ENCODE data around the gene GATAD2B. TPM values are rescaled to one million over a fixed set of nuclear protein-coding genes. Genes with fewer than 3 reads are reported as not detected.
"Not testable (repeated sequence)": the region's sequence is repeated elsewhere in the genome, so short reads cannot be mapped to it uniquely, and the experiment has no call there.

GATAD2B gene
- total and polyA plus RNA-seq, 4 donors, result 4.6 to 41.7 (median 13.4) TPM

GRCh38 chr1:153903841-153904455 lies 18.8 kb downstream of the GATAD2B start:
- H3K9ac ChIP-seq (ENCODE audit: insufficient read depth in 1 of 2, low read length in 2 of 2), result no peak overlapping the region
- no peak overlapping the region for H3K27ac ChIP-seq (ENCODE audit: low read depth in 1 of 2, low read length in 1 of 2)
- ATAC-seq (ENCODE audit: insufficient read depth, low FRiP score) (no peak), DNase-seq (no peak)
- H3K4me3 ChIP-seq, result no peak overlapping the region
- H3K36me3 ChIP-seq (ENCODE audit: control insufficient read depth in 4 of 4, insufficient read depth in 4 of 4, low read length in 4 of 4), result peaks cover 0 to 5% (median 2%) of the 10 kb centered on the region in 4 donors
- TF ChIP-seq, protein P1, sequence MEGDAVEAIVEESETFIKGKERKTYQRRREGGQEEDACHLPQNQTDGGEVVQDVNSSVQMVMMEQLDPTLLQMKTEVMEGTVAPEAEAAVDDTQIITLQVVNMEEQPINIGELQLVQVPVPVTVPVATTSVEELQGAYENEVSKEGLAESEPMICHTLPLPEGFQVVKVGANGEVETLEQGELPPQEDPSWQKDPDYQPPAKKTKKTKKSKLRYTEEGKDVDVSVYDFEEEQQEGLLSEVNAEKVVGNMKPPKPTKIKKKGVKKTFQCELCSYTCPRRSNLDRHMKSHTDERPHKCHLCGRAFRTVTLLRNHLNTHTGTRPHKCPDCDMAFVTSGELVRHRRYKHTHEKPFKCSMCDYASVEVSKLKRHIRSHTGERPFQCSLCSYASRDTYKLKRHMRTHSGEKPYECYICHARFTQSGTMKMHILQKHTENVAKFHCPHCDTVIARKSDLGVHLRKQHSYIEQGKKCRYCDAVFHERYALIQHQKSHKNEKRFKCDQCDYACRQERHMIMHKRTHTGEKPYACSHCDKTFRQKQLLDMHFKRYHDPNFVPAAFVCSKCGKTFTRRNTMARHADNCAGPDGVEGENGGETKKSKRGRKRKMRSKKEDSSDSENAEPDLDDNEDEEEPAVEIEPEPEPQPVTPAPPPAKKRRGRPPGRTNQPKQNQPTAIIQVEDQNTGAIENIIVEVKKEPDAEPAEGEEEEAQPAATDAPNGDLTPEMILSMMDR (IDR thresholded peaks at IDR 0.05; ENCODE audit: control extremely low read depth, extremely low read depth), result no peak
- H3K27me3 ChIP-seq (ENCODE audit: control insufficient read depth in 3 of 3, insufficient read depth in 3 of 3, low read length in 2 of 3), result no peaks in the 10 kb centered on the region
- no peaks in the 10 kb centered on the region for H3K9me3 ChIP-seq (ENCODE audit: control insufficient read depth in 4 of 4, insufficient read depth in 3 of 4, low read length in 3 of 4)
- H3K4me1 ChIP-seq (ENCODE audit: control insufficient read depth in 5 of 5, insufficient read depth in 5 of 5, low read length in 5 of 5), result peaks cover 0 to 8% (median 0%) of the 10 kb centered on the region in 5 donors
- 87 to 94% methylated on average over 14 of the region's 14 CpGs for WGBS, 2 donors

DNA sequence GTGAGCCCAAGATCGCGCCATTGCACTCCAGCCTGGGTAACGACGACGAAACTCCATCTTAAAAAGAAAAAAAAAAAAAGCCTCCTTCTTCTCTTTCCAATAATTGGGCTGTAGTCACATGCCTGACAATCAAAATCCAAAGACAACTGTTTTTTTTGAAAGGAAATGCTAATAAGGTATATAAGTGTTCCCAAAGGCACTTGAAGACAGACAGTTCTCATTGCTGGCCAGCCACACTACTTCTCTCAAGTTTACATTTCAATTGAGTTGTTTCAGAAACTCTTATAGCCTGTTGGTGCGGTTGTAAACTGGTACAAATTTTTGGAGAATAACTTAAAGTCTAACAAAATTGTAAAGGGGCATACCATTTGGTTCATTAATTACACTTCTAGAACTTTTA lies 23.3 kb downstream of the GATAD2B start:
- ATAC-seq (ENCODE audit: insufficient read depth, low FRiP score) (no peak), DNase-seq (no peak)
- no peak overlapping the region for H3K4me3 ChIP-seq
- no peaks in the 10 kb centered on the region for H3K27me3 ChIP-seq (ENCODE audit: control insufficient read depth in 3 of 3, insufficient read depth in 3 of 3, low read length in 2 of 3)
- no peak overlapping the region for H3K9ac ChIP-seq (ENCODE audit: insufficient read depth in 1 of 2, low read length in 2 of 2)
- H3K36me3 ChIP-seq (ENCODE audit: control insufficient read depth in 4 of 4, insufficient read depth in 4 of 4, low read length in 4 of 4), result peaks cover 3 to 7% (median 5%) of the 10 kb centered on the region in 4 donors
- TF ChIP-seq, protein P1 (IDR thresholded peaks at IDR 0.05; ENCODE audit: control extremely low read depth, extremely low read depth), result no peak
- H3K27ac ChIP-seq (ENCODE audit: low read depth in 1 of 2, low read length in 1 of 2), result no peak overlapping the region
- H3K9me3 ChIP-seq (ENCODE audit: control insufficient read depth in 4 of 4, insufficient read depth in 3 of 4, low read length in 3 of 4), result no peaks in the 10 kb centered on the region
- H3K4me1 ChIP-seq (ENCODE audit: control insufficient read depth in 5 of 5, insufficient read depth in 5 of 5, low read length in 5 of 5), result peaks cover 0 to 8% (median 0%) of the 10 kb centered on the region in 5 donors
- WGBS, 2 donors, result 80 to 95% methylated on average over 6 of the region's 6 CpGs

DNA sequence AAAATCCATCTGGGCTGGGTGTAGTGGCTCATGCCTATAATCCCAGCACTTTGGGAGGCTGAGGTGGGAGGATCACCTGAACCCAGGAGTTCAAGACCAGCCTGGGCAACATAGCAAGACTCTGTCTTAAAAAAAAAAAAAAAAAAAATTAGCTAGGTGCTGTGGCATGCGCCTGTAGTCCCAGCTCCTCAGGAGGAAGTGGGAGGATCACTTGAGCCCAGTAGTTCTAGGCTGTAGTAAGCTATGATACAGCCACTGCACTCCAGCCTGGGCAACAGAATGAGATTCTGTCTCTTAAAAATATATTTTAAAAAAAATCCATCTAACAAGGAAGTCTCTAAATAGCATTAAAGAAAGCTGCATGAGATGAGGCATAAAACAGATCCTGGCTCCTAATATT lies 26.9 kb downstream of the GATAD2B start:
- ATAC-seq (ENCODE audit: insufficient read depth, low FRiP score); H3K4me3 ChIP-seq; H3K9ac ChIP-seq (ENCODE audit: insufficient read depth in 1 of 2, low read length in 2 of 2); H3K27me3 ChIP-seq (ENCODE audit: control insufficient read depth in 3 of 3, insufficient read depth in 3 of 3, low read length in 2 of 3); DNase-seq; H3K9me3 ChIP-seq (ENCODE audit: control insufficient read depth in 4 of 4, insufficient read depth in 3 of 4, low read length in 3 of 4); H3K36me3 ChIP-seq (ENCODE audit: control insufficient read depth in 4 of 4, insufficient read depth in 4 of 4, low read length in 4 of 4); H3K4me1 ChIP-seq (ENCODE audit: control insufficient read depth in 5 of 5, insufficient read depth in 5 of 5, low read length in 5 of 5): not testable (repeated sequence)
- peak overlapping the region in 1 of 2 donors; percentile 14 for H3K27ac ChIP-seq (ENCODE audit: low read depth in 1 of 2, low read length in 1 of 2)
- WGBS, 2 donors, result 52 to 58% methylated on average over 1 of the region's 1 CpG

- H3K27ac ChIP-seq (ENCODE audit: low read depth in 1 of 2, low read length in 1 of 2); ATAC-seq (ENCODE audit: insufficient read depth, low FRiP score); H3K9ac ChIP-seq (ENCODE audit: insufficient read depth in 1 of 2, low read length in 2 of 2); H3K4me3 ChIP-seq; H3K27me3 ChIP-seq (ENCODE audit: control insufficient read depth in 3 of 3, insufficient read depth in 3 of 3, low read length in 2 of 3); H3K4me1 ChIP-seq (ENCODE audit: control insufficient read depth in 5 of 5, insufficient read depth in 5 of 5, low read length in 5 of 5); H3K9me3 ChIP-seq (ENCODE audit: control insufficient read depth in 4 of 4, insufficient read depth in 3 of 4, low read length in 3 of 4); DNase-seq; H3K36me3 ChIP-seq (ENCODE audit: control insufficient read depth in 4 of 4, insufficient read depth in 4 of 4, low read length in 4 of 4): not testable (repeated sequence)
- 94 to 98% methylated on average over 7 of the region's 7 CpGs for WGBS, 2 donors
Measured at GRCh38 chr1:153891042-153891441, 31.7 kb downstream of the GATAD2B start.

All from lung (tissue), 12 donors.